Fibroblast of gingiva (primary cell): Measurements from ENCODE around the gene SLAIN2.
"Not testable (repeated sequence)": the region's sequence is repeated elsewhere in the genome, so short reads cannot be mapped to it uniquely, and the experiment has no call there.

Experiments
- DNase-seq: peaks from one replicate; pipeline ENCODE4 v3.0.0-alpha.2; 2011; ENCODE audit warnings: low read depth

The SLAIN2 gene

GRCh38 chr4:48370260-48371134, 29.2 kb downstream of the SLAIN2 start:
- DNase-seq, result no peak

DNA sequence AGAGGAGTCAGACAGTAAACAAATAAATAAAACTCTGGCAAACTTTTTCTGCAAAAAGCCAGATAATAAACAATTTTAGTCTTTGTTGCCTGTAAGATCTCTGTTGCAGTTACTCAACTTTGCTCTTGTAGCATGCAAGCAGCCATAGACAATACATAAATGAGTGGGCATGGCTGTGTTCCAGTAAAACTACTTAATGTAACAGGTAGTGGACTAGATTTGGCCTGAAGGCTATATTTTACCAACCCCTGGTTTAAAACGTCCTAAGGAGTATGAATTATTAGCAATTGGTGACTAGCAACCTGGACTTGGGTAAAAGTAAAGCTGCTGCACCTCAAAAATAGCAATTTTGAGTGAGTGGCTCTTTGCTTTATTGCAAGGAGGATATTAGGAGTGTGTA, 30.9 kb downstream of the SLAIN2 start:
- no peak for DNase-seq

GRCh38 chr4:48375651-48376304, 34.4 kb downstream of the SLAIN2 start:
- peak; percentile 95 for DNase-seq

GRCh38 chr4:48379587-48380180, 38.4 kb downstream of the SLAIN2 start:
- DNase-seq, result no peak

GRCh38 chr4:48380583-48381167, 39.3 kb downstream of the SLAIN2 start:
- no peak for DNase-seq

DNA sequence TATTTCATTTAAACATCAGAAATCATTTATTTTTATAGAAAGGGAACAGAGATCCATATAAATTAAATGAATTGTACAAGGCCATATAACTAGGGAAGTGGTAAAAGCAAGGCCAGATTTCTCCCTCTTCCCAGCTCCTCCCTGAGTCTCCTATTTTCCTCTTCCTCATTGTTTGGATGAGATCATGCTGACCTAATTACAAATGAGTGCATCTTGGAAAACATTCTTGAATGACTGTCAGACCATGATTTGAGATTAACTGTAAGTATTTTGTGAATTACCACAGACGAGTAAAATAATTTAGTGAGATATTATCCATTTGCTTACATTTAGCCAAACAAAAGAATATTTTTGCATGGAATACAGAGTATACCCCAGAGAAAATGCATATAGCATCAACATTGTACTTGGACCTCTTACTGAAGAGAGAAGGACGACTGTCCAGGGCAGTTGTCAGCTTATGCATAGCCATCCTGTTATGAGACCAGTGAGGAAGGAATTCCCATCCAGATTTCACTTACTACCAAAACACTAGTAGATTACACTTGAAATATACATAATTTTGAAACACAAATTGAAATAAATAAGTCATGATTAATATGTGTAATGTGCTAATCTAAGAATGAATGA, 47.3 kb downstream of the SLAIN2 start:
- peak; percentile 27 for DNase-seq

DNA sequence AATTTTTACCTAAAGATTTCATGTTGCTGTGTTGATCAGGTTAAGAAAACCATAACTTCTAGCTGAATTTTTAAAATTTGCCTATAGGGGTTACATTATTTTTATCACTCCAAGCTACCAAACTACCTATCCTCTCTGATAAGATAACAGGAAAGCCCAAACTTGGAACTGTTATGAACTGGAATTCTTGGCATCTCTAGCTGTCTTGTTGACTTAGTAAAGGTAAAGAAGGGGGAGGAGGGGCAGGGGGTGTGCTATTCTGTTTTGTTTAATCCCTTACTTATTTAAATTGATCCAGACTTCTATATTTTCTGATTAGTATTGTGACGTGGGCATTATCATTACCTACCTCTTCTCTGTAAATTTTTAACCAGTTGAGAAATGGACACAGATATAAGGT, 54.7 kb downstream of the SLAIN2 start:
- DNase-seq, result no peak

GRCh38 chr4:48400416-48400815, 59.1 kb downstream of the SLAIN2 start:
- no peak for DNase-seq

GRCh38 chr4:48403358-48403757, 62.0 kb downstream of the SLAIN2 start:
- DNase-seq, result no peak

DNA sequence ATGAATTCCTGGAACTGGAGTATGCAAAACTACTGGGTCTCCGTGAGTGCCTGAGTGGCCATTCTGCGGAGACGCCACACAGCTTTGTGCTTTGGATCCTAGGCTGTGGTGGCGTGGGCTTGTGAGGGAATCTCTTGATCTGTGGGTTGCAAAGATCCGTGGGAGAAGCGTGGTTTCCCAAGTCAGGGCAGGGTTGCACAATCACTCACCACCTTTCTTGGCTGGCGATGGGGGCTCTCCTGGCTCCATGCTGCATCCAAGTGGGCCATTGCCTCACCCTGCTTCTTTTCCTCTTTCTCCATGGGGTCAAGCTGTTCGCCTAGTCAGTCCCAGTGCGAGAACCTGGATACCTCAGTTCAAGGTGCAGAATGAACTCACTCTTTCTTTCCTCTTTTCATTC, 62.5 kb downstream of the SLAIN2 start:
- DNase-seq, result no peak

GRCh38 chr4:48405924-48406323, 64.6 kb downstream of the SLAIN2 start:
- no peak for DNase-seq

DNA sequence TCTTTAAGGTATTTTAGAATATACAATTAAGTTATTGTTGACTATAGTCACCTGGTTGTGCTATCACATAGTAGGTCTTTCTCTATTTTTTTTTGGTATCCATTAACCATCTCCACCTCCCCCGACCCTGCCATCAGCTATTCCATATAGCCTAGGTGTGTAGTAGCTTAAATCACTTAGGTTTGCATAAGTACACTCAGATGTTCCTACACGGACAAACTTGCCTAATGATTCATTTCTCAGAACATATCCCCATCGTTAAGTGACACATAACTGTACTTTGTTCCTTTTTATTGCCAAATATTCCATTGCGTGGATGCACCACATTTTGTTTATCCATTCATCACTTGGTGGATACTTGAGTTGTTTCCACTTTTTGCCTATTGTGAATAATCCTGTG, 67.9 kb downstream of the SLAIN2 start:
- DNase-seq, result peak; percentile 3

DNA sequence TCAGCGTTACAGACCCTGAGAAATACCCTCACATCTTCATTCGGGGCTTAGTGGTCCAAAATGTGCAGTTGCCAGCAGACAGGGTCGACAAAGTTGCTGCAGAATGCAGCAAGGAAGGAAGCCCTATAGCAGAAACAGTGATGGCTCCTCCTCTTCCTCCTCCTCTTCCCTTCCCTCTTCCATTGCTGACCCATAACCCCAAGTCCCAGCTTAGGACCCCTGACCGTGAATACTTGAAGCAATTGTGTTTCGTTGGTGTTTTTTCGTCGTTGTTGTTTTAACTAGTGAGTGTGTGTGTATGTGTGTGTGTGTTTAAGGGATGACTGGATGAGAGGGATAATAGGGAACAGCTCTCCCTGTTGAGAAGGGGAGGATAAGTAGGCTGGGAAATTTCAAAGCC, 69.5 kb downstream of the SLAIN2 start:
- no peak for DNase-seq

DNA sequence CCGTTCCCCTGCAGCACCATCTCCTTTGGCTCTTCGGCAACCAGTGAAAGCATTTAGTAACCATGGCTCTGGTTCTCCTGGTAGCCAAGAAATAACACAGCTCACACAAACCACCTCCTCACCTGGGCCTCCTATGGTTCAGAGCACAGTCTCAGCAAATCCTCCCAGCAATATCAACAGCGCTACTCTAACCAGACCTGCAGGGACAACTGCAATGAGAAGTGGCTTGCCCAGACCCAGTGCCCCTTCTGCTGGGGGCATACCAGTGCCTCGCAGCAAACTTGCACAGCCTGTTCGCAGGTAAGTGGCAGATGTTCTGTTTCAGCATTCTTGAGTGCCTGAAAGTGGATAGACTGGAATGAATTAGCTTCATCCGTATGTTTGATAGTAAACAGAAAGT, 78.8 kb downstream of the SLAIN2 start:
- DNase-seq, result no peak

GRCh38 chr4:48421101-48421500, 79.8 kb downstream of the SLAIN2 start:
- DNase-seq, result no peak

- DNase-seq, result no peak
Observed at GRCh38 chr4:48428926-48429325, 87.6 kb downstream of the SLAIN2 start.

- DNase-seq, result no peak
Observed at GRCh38 chr4:48429709-48430474, 88.6 kb downstream of the SLAIN2 start.

DNA sequence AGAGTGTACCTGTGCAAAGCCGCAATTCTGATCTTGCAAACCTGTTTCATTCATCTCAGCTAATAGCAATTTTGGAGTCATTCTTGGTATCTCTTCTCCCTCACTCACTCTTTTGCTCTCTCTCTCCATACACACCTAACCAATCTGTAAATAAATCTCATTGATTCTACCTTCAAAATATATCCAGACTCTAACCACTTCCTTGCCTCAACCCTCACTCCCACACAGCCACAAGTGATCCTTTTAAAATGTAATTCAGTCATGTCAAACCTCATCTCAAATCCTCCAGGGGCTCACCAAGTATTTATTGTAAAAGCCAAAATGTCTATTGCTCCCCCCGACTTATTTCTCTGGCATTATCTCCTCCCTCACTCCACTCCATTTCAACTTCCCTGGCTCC, 90.1 kb downstream of the SLAIN2 start:
- no peak for DNase-seq

DNA sequence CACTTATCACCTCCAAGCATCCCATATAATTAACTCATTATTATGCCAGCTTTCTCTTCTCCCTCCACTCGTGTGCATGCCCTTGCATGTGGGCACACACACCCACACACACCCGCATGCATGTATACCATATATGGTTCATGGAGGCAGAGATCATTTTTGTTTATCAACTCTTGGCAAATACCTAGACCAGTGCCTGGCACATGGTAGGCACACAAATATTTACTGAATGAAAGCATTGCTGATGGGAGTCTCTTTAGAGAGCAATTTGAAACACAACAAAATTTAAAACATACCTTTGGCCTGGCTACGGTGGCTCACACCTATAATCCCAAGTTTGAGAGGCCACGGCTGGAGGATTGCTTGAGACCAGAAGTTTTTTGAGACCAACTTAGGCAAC, 90.7 kb downstream of the SLAIN2 start:
- no peak for DNase-seq

GRCh38 chr4:48436318-48436717, 95.0 kb downstream of the SLAIN2 start:
- DNase-seq, result no peak

- no peak for DNase-seq
Observed at GRCh38 chr4:48439988-48440387, 98.7 kb downstream of the SLAIN2 start.

GRCh38 chr4:48440914-48441313, 99.6 kb downstream of the SLAIN2 start:
- not testable (repeated sequence) for DNase-seq
